Erythroblast (primary cell): Measurements from ENCODE around the gene GGT6.

Experiments
- GATA1 ChIP-seq: IDR thresholded peaks from 2 replicates; pipeline ENCODE4 v1.6.1; 2011; ENCODE audit warnings: low read depth, mild to moderate bottlenecking, control low read depth, low read length, moderate library complexity
- POLR2A ChIP-seq: IDR thresholded peaks from 2 replicates; pipeline ENCODE4 v1.6.1; 2011; ENCODE audit warnings: mild to moderate bottlenecking, low read length

- no peak for TF ChIP-seq POLR2A
- no peak for TF ChIP-seq GATA1
Measured at GRCh38 chr17:4516735-4517134, 43.6 kb downstream of the GGT6 start.
